HepG2 (cell line): ENCODE measurements around the gene NT5C. TPM values are rescaled to one million over a fixed set of nuclear protein-coding genes. Genes with fewer than 3 reads are reported as not detected.

Experiments used
- CC2D1A ChIP-seq: sonication (generic); formaldehyde crosslinking; IDR thresholded peaks from 2 replicates; pipeline ENCODE4 v1.8.1; 2023; ENCODE audit warnings: mild to moderate bottlenecking, missing genetic modification reagents
- EED ChIP-seq: sonication (generic); formaldehyde crosslinking; IDR thresholded peaks from 2 replicates; pipeline ENCODE4 v1.5.0; 2020; ENCODE audit warnings: mild to moderate bottlenecking, missing genetic modification reagents
- ETS1 ChIP-seq: sonication (generic); formaldehyde crosslinking; IDR thresholded peaks from 2 replicates; pipeline ENCODE4 v1.4.0; 2020; ENCODE audit warnings: missing genetic modification reagents
- HMGXB4 ChIP-seq, 2 experiments: sonication (generic) in 1 of 2; formaldehyde crosslinking in 1 of 2; IDR thresholded peaks; 2 replicates each; pipeline versions ENCODE4 v1.4.0 to v1.6.1; 2018 to 2020; ENCODE audit warnings: missing genetic modification reagents in 2 of 2, borderline replicate concordance in 1 of 2, low read depth in 1 of 2, mild to moderate bottlenecking in 1 of 2, missing biosample characterization in 1 of 2
- HNF4A ChIP-seq: sonication (generic); formaldehyde crosslinking; IDR thresholded peaks from 2 replicates; pipeline ENCODE4 v1.4.0; 2020; ENCODE audit warnings: missing genetic modification reagents
- LCORL ChIP-seq, 2 experiments: fragments of 450-650 bp in 1 of 2; sonication (generic) in 1 of 2; formaldehyde crosslinking in 1 of 2; IDR thresholded peaks; 2 replicates each; pipeline versions ENCODE4 v1.5.0 to v1.6.1; 2017 to 2020; ENCODE audit warnings: antibody characterized with exemption in 1 of 2, missing genetic modification reagents in 1 of 2
- MLLT10 ChIP-seq: sonication (generic); formaldehyde crosslinking; IDR thresholded peaks from 2 replicates; pipeline ENCODE4 v1.4.0; 2020; ENCODE audit warnings: missing genetic modification reagents
- NR1H2 ChIP-seq: sonication (generic); formaldehyde crosslinking; IDR thresholded peaks from 2 replicates; pipeline ENCODE4 v1.8.1; 2022; ENCODE audit warnings: low read depth, missing genetic modification reagents, borderline replicate concordance
- NR2F1 ChIP-seq, 2 experiments: fragments of 450-650 bp in 1 of 2; formaldehyde crosslinking in 1 of 2; IDR thresholded peaks; 2 replicates each; pipeline versions ENCODE4 v1.5.0 to v1.6.1; 2016 to 2020; ENCODE audit warnings: mild to moderate bottlenecking in 1 of 2, missing compliant biosample characterization in 1 of 2, missing genetic modification reagents in 1 of 2, moderate library complexity in 1 of 2
- SNAI1 ChIP-seq: sonication (generic); formaldehyde crosslinking; IDR thresholded peaks from 2 replicates; pipeline ENCODE4 v1.5.0; 2020; ENCODE audit warnings: mild to moderate bottlenecking, missing genetic modification reagents, borderline replicate concordance
- SOX13 ChIP-seq, 3 experiments: fragments of 450-650 bp in 1 of 3; sonication (generic) in 1 of 3; formaldehyde crosslinking in 1 of 3; IDR thresholded peaks in 2 of 3; conservative IDR thresholded peaks in 1 of 3; 2 replicates each; pipeline versions ENCODE4 v1.5.0 to v1.6.1; 2016 to 2020; ENCODE audit warnings: antibody characterized with exemption in 1 of 3, mild to moderate bottlenecking in 1 of 3, missing compliant biosample characterization in 1 of 3, missing genetic modification reagents in 1 of 3, moderate library complexity in 1 of 3
- ZFP82 ChIP-seq: sonication (generic); formaldehyde crosslinking; IDR thresholded peaks from 2 replicates; pipeline ENCODE4 v1.5.1; 2020; ENCODE audit warnings: mild to moderate bottlenecking, missing genetic modification reagents, borderline replicate concordance
- ZMAT3 ChIP-seq: sonication (generic); formaldehyde crosslinking; conservative IDR thresholded peaks from 2 replicates; pipeline ENCODE4 v1.7.0; 2021; ENCODE audit warnings: missing genetic modification reagents
- ZNF646 ChIP-seq: sonication (generic); formaldehyde crosslinking; IDR thresholded peaks from 2 replicates; pipeline ENCODE4 v1.9.0; 2021; ENCODE audit warnings: mild to moderate bottlenecking, missing genetic modification reagents
- ZNF724P ChIP-seq: sonication (generic); formaldehyde crosslinking; IDR thresholded peaks from 2 replicates; pipeline ENCODE4 v1.8.0; 2022; ENCODE audit warnings: missing genetic modification reagents, borderline replicate concordance
- ZNF740 ChIP-seq: sonication (generic); formaldehyde crosslinking; IDR thresholded peaks from 2 replicates; pipeline ENCODE4 v1.4.0; 2020; ENCODE audit warnings: missing genetic modification reagents
- polyA plus RNA-seq, 8 experiments: library from polyadenylated mRNA; depleted of rRNA in 3 of 8; stranded (reverse) in 7 of 8; unstranded in 1 of 8; fragments of >200 nt; fragmentation: Illumina TruSeq in 4 of 8; extraction: Trizol in 4 of 8; gene quantifications; 2 replicates each; pipeline versions ENCODE4 v1.2.1 to v1.2.3, GENCODE V29; 2011 to 2016; ENCODE audit warnings: low read depth in 4 of 8, missing spikeins in 1 of 8, mixed read lengths in 1 of 8; ENCODE audit not compliant: insufficient read depth in 1 of 8
- total RNA-seq, 5 experiments: library from RNA; depleted of rRNA; stranded (reverse); fragments of >200 nt; fragmentation: Illumina TruSeq; extraction: Trizol; gene quantifications; 2 replicates each; pipeline ENCODE4 v1.2.3, GENCODE V29; 2016; ENCODE audit warnings: low read depth in 1 of 5

Gene NT5C
- total and polyA plus RNA-seq, 2 of the 13 experiments (the other 11 are each of a cell fraction or from before 2014, with no cell fraction given), result 42.8 to 48.6 TPM

- 0 out of 2 replicates have a peak, but pooled peaks have one; percentile 17 for TF ChIP-seq ZNF646
- no peak for TF ChIP-seq SNAI1
- TF ChIP-seq ZFP82 (CRISPR knock-in tag), result no peak; the same call in 1 of the 2 replicates
- no peak for TF ChIP-seq ETS1 (CRISPR knock-in tag)
- TF ChIP-seq NR1H2 (CRISPR knock-in tag), result no peak
- TF ChIP-seq SOX13 (IDR thresholded peaks at IDR 0.05), result peak; percentile 37; the same call in 1 of the 2 replicates
- TF ChIP-seq SOX13 (CRISPR knock-in tag; conservative IDR thresholded peaks at IDR 0.05 in 1 of 2, IDR thresholded peaks at IDR 0.05 in 1 of 2), result peak in 1 of 2 experiments; percentile 54; a peak in 1 of 4 replicates
- TF ChIP-seq NR2F1 (CRISPR knock-in tag; IDR thresholded peaks at IDR 0.05), result no peak
- no peak for TF ChIP-seq LCORL (IDR thresholded peaks at IDR 0.05)
- TF ChIP-seq LCORL (CRISPR knock-in tag; IDR thresholded peaks at IDR 0.05), result no peak
- TF ChIP-seq EED (CRISPR knock-in tag), result peak; percentile 47; the same call in 1 of the 2 replicates
- no peak for TF ChIP-seq ZNF724P (CRISPR knock-in tag)
- peak; percentile 37; the same call in 1 of the 2 replicates for TF ChIP-seq ZMAT3 (CRISPR knock-in tag)
- TF ChIP-seq CC2D1A, result peak; percentile 16; the same call in 1 of the 2 replicates
- no peak; a peak in 2 of 4 replicates for TF ChIP-seq HMGXB4 (CRISPR knock-in tag; IDR thresholded peaks at IDR 0.05; ENCODE audit: borderline replicate concordance in 1 of 2, low read depth in 1 of 2)
- peak; percentile 32; the same call in 1 of the 2 replicates for TF ChIP-seq HNF4A (CRISPR knock-in tag)
- 0 out of 2 replicates have a peak, but pooled peaks have one; percentile 36 for TF ChIP-seq ZNF740 (CRISPR knock-in tag)
- no peak for TF ChIP-seq MLLT10 (CRISPR knock-in tag)
These were observed 43.7 kb downstream of the NT5C start, which contains the start of gene SLC16A5 (continued) for GRCh38 chr17:75087558-75088453.
